Thyroid gland (tissue), 4 donors: ENCODE measurements around the gene MYZAP. TPM values are rescaled to one million over a fixed set of nuclear protein-coding genes. Genes with fewer than 3 reads are reported as not detected.
A peak's percentile ranks its signal among the peaks of the same experiment; 100 is the strongest.

Experiments
- DNase-seq, 2 donors: peaks; one replicate each; pipeline ENCODE4 v3.0.0-alpha.2; 2019
- H3K27ac ChIP-seq, 3 donors: fragments of 200-600 bp; sonication (generic); 1 replicate in 2 of 3; 2 replicates in 1 of 3; pipeline ENCODE4 v1.5.1; 2016 to 2019; ENCODE audit warnings: mild to moderate bottlenecking in 1 of 3, moderate library complexity in 1 of 3
- H3K27me3 ChIP-seq: fragments of 200-600 bp; sonication (generic); one replicate; pipeline ENCODE4 v1.5.1; 2019
- H3K36me3 ChIP-seq, 2 donors: fragments of 200-600 bp; sonication (generic); one replicate each; pipeline ENCODE4 v1.5.1; 2016 to 2019
- H3K4me1 ChIP-seq, 2 donors: fragments of 200-600 bp; sonication (generic); one replicate each; pipeline ENCODE4 v1.5.1; 2017 to 2019
- H3K4me3 ChIP-seq, 3 donors: fragments of 200-600 bp; sonication (generic); replicated peaks in 1 of 3; 1 replicate in 2 of 3; 2 replicates in 1 of 3; pipeline ENCODE4 v1.5.1; 2016; ENCODE audit warnings: mild to moderate bottlenecking in 1 of 3
- H3K9me3 ChIP-seq: fragments of 200-600 bp; sonication (generic); one replicate; pipeline ENCODE4 v1.5.1; 2017
- CTCF ChIP-seq, 6 experiments: fragments of 200-600 bp in 3 of 6; fragments of 450-650 bp in 3 of 6; sonication (generic) in 3 of 6; IDR thresholded peaks; one replicate each; pipeline ENCODE4 v1.5.1; 2016 to 2019; ENCODE audit warnings: antibody characterized with exemption in 6 of 6, mild to moderate bottlenecking in 2 of 6, inconsistent platforms in 1 of 6, moderate library complexity in 1 of 6
- POLR2A ChIP-seq, 2 donors: fragments of 450-650 bp; IDR thresholded peaks; one replicate each; pipeline ENCODE4 v1.6.1; 2017; ENCODE audit warnings: antibody characterized with exemption in 2 of 2, mild to moderate bottlenecking in 2 of 2, moderate library complexity in 1 of 2
- WGBS, 2 donors: methylation state at CpG; one replicate each; pipeline ENCODE4 v1.1.5; 2017; 5-methylcytosine and 5-hydroxymethylcytosine counted together
- intact Hi-C: fragments of 100-400 bp; cut with DNase I; formaldehyde crosslinking; loops from one replicate; pipeline ENCODE4 v1.15.1; 2023
- total RNA-seq, 4 donors: library from RNA; depleted of rRNA; stranded (reverse); fragments of >200 nt; gene quantifications; one replicate each; pipeline ENCODE4 v1.2.3, GENCODE V29; 2016

The MYZAP gene
- total RNA-seq, 4 donors from 2014 or later, result 3.2 to 20.7 (median 6.4) TPM

GRCh38 chr15:57605491-57605890, 13.8 kb downstream of the MYZAP start:
- H3K4me3 ChIP-seq, result no peak overlapping the region
- no peaks in the 10 kb centered on the region for H3K36me3 ChIP-seq
- no peak for DNase-seq
- TF ChIP-seq CTCF (IDR thresholded peaks at IDR 0.05) (no peak), POLR2A (IDR thresholded peaks at IDR 0.05) (no peak)
- H3K27me3 ChIP-seq, result no peaks in the 10 kb centered on the region
- WGBS, 2 donors, result 93 to 97% methylated on average over 1 of the region's 1 CpG
- H3K4me1 ChIP-seq, result peaks cover 8 to 11% of the 10 kb centered on the region in 2 donors
- H3K27ac ChIP-seq, result no peak overlapping the region
- intact Hi-C loops, result loop anchor here (5.0 kb wide), 1 partner anchor 48 kb away; no protein-coding TSS in a partner anchor
- no peaks in the 10 kb centered on the region for H3K9me3 ChIP-seq

GRCh38 chr15:57606048-57606447, 14.3 kb downstream of the MYZAP start:
- TF ChIP-seq CTCF (IDR thresholded peaks at IDR 0.05), result no peak
- no peak for TF ChIP-seq POLR2A (IDR thresholded peaks at IDR 0.05)
- Histone ChIP-seq H3K27me3 (no peaks in the 10 kb centered on the region), H3K4me1 (peaks cover 13 to 17% of the 10 kb centered on the region in 2 donors), H3K9me3 (no peaks in the 10 kb centered on the region), H3K36me3 (no peaks in the 10 kb centered on the region), H3K4me3 (no peak overlapping the region), H3K27ac (no peak overlapping the region)
- 95 to 98% methylated on average over 2 of the region's 2 CpGs for WGBS, 2 donors
- intact Hi-C loops, result loop anchor here (5.0 kb wide), 1 partner anchor 49 kb away; no protein-coding TSS in a partner anchor
- DNase-seq, result no peak

- Histone ChIP-seq H3K36me3 (no peaks in the 10 kb centered on the region), H3K4me3 (no peak overlapping the region), H3K27ac (no peak overlapping the region), H3K9me3 (no peaks in the 10 kb centered on the region), H3K27me3 (no peaks in the 10 kb centered on the region), H3K4me1 (peaks cover 20 to 24% of the 10 kb centered on the region in 2 donors)
- no peak for TF ChIP-seq POLR2A (IDR thresholded peaks at IDR 0.05)
- TF ChIP-seq CTCF (IDR thresholded peaks at IDR 0.05), result no peak
- DNase-seq, result no peak
- intact Hi-C loops, result loop anchor here (5.0 kb wide), 1 partner anchor 50 kb away; no protein-coding TSS in a partner anchor
- WGBS, 2 donors, result 60 to 93% methylated on average over 1 of the region's 1 CpG
These were observed 15.1 kb downstream of the MYZAP start for GRCh38 chr15:57606816-57607215.

GRCh38 chr15:57607570-57608000, 15.9 kb downstream of the MYZAP start:
- intact Hi-C loops, result loop anchor here (5.0 kb wide), 1 partner anchor 50 kb away; no protein-coding TSS in a partner anchor
- 72 to 91% methylated on average over 1 to 3 of the region's 3 CpGs for WGBS, 2 donors
- TF ChIP-seq POLR2A (IDR thresholded peaks at IDR 0.05), result no peak
- TF ChIP-seq CTCF (IDR thresholded peaks at IDR 0.05), result no peak
- DNase-seq, result no peak
- no peaks in the 10 kb centered on the region for H3K27me3 ChIP-seq
- no peaks in the 10 kb centered on the region for H3K36me3 ChIP-seq
- no peak overlapping the region for H3K27ac ChIP-seq
- H3K4me1 ChIP-seq, result peaks cover 24 to 29% of the 10 kb centered on the region in 2 donors
- H3K9me3 ChIP-seq, result no peaks in the 10 kb centered on the region
- no peak overlapping the region for H3K4me3 ChIP-seq

GRCh38 chr15:57609805-57610529, 18.3 kb downstream of the MYZAP start:
- Histone ChIP-seq H3K27me3 (no peaks in the 10 kb centered on the region), H3K27ac (peak overlapping the region; percentile 31 to 84 (median 74)), H3K9me3 (no peaks in the 10 kb centered on the region), H3K36me3 (no peaks in the 10 kb centered on the region), H3K4me1 (peaks cover 24 to 29% of the 10 kb centered on the region in 2 donors), H3K4me3 (no peak overlapping the region)
- no peak for TF ChIP-seq POLR2A (IDR thresholded peaks at IDR 0.05)
- no peak for TF ChIP-seq CTCF (IDR thresholded peaks at IDR 0.05)
- intact Hi-C loops, result loop anchor here (5.0 kb wide), 1 partner anchor 53 kb away; no protein-coding TSS in a partner anchor
- DNase-seq, result peak; percentile 88 to 93
- 35 to 55% methylated on average over 10 of the region's 10 CpGs for WGBS, 2 donors
